IPS DF 6.9 (cell line): Measurements from ENCODE around the gene MAP2.
A peak's percentile ranks its signal among the peaks of the same experiment; 100 is the strongest.

Source experiments
- DNase-seq: peaks from one replicate; pipeline ENCODE4 v3.0.0-alpha.2; 2013; ENCODE audit warnings: low read depth, low spot score
- H3K27ac ChIP-seq: one replicate; pipeline ENCODE4 v1.5.1; 2013; ENCODE audit warnings: low read length, control low read depth
- H3K27me3 ChIP-seq: 2 replicates; pipeline ENCODE4 v1.6.1; 2013; ENCODE audit warnings: mild to moderate bottlenecking, low read length; ENCODE audit not compliant: control insufficient read depth, insufficient read depth
- H3K36me3 ChIP-seq: 2 replicates; pipeline ENCODE4 v1.6.1; 2013; ENCODE audit warnings: low read length; ENCODE audit not compliant: control insufficient read depth, insufficient read depth
- H3K4me1 ChIP-seq: 2 replicates; pipeline ENCODE4 v1.6.1; 2013; ENCODE audit warnings: low read length; ENCODE audit not compliant: control insufficient read depth, insufficient read depth
- H3K4me3 ChIP-seq: 2 replicates; pipeline ENCODE4 v1.5.1; 2013; ENCODE audit warnings: mild to moderate bottlenecking, low read length
- H3K9me3 ChIP-seq: 2 replicates; pipeline ENCODE4 v1.6.1; 2013; ENCODE audit warnings: low read length, inconsistent platforms; ENCODE audit not compliant: control insufficient read depth, insufficient read depth
- WGBS: extraction: QIAGEN DNeasy Blood & Tissue Kit; methylation state at CpG from one replicate; pipeline ENCODE4 v1.1.7; 2013; ENCODE audit warnings: mixed read lengths, missing lambda C conversion rate; ENCODE audit not compliant: insufficient read length, insufficient coverage; 5-methylcytosine and 5-hydroxymethylcytosine counted together

MAP2 gene

DNA sequence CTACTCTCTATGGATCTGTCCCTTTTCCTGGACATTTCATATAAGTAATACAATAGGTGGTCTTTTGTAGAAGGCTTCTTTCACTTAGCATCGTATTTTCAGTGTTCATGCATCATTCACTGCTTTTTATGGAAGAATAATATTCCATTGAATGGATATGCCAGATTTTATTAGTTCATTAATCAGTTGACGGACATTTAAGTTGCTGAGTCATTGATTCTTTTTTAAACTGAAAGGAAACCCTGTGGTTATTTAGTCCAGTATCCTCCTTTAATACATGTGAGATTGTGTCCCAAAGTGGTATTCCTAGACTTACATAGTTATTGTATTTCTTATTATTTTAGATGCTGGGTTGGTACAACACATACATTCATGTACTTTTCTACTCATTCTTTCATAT, 185.7 kb downstream of the MAP2 start:
- H3K27ac ChIP-seq, result no peak overlapping the region
- no peaks in the 10 kb centered on the region for H3K36me3 ChIP-seq
- H3K4me1 ChIP-seq, result no peaks in the 10 kb centered on the region
- H3K4me3 ChIP-seq, result no peak overlapping the region
- DNase-seq, result no peak
- no peaks in the 10 kb centered on the region for H3K9me3 ChIP-seq
- H3K27me3 ChIP-seq, result no peaks in the 10 kb centered on the region
- no CpG with 5 or more reads among the region's 2 CpGs for WGBS

DNA sequence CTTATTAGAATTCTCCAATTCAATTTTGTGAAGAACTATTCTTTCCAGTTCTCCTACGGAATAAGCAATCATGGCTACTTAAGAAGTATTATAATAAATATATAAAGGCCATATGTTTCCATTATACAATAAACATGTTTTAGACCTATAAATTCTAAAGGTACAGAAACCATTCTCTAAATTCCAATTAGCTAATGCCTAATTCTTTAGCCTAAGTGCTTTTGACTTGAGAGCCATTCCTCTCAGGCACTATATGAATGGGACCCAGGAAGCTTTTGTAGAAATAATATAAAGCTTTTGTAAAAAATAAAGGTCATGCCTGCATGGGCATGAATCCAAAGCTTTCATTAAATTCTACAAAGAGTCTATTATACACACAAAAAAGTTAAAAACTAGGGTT, 186.8 kb downstream of the MAP2 start:
- Histone ChIP-seq H3K9me3 (no peaks in the 10 kb centered on the region), H3K27me3 (no peaks in the 10 kb centered on the region), H3K36me3 (no peaks in the 10 kb centered on the region), H3K27ac (no peak overlapping the region), H3K4me3 (no peak overlapping the region), H3K4me1 (no peaks in the 10 kb centered on the region)
- no CpG with 5 or more reads among the region's 1 CpG for WGBS
- DNase-seq, result no peak

DNA sequence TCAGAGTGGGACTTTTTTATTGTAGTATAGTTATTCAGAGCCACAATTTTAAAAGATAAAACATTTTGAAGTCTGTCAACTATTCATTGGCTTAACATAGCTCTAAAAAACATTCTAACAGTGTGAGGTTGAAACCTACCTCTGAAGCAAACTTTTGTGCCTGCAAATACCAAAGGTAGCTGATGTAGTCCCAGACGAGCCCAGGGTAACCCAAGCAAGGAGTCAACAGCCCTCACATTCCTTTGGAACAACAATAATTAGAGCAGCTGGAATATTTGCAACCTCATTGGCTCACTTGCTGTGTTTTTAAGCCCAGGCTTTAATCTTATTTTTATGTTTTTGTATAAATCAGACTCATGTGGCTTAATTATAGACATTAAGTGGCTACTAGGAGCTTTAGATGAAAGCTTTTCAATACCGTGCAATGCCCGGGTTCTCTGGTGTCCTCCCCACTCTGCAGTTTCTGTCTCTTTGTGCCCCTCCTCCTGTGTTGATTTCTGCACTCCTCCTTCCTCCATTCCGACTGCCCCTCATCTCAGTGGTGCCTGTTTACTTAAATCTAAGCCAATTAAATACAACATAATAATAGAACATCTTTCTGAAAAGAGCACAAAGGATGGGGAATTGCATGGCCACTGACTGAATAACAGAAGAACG, 189.9 kb downstream of the MAP2 start:
- Histone ChIP-seq H3K27ac (no peak overlapping the region), H3K27me3 (no peaks in the 10 kb centered on the region), H3K9me3 (no peaks in the 10 kb centered on the region; the same call in 1 of the 2 replicates), H3K36me3 (no peaks in the 10 kb centered on the region), H3K4me3 (no peak overlapping the region), H3K4me1 (0 out of 2 replicates have a peak, but pooled peaks cover 2% of the 10 kb centered on the region)
- no CpG with 5 or more reads among the region's 5 CpGs for WGBS
- no peak for DNase-seq

DNA sequence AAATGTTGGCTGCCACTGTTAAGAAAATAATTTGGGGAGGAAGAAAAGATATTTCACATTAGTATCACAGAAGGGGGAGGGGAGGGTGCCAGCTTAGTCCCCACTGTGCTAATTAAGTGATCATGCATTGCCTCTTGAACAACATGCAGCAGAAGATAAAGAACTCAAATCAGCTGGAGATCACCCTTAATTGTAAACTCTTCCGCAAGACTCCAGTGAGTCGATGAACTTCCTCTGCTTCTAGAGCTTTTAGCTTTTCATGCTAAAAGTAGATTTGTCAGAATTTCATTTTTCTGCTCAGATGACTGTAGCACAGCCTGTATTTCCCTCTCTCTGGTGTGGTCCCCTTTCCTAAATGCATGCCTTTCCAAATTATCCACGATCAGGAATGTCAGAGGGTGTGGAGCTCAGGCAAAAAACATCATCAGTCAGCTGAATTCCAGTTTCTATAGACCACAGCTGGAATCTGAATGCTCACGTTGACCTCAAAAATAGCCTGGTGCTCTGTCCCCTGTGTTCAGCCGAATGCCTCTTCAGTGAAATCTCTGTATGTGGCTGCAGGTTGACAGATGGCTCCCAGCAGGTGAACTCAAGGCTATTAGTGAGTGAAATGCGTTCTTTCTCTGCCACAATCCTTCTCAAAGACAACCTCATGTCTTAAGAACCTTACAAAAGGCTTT, 191.0 kb downstream of the MAP2 start:
- H3K36me3 ChIP-seq, result no peaks in the 10 kb centered on the region
- WGBS, result no CpG with 5 or more reads among the region's 6 CpGs
- no peaks in the 10 kb centered on the region for H3K27me3 ChIP-seq
- H3K4me1 ChIP-seq, result 0 out of 2 replicates have a peak, but pooled peaks cover 2% of the 10 kb centered on the region
- DNase-seq, result peak; percentile 48
- H3K4me3 ChIP-seq, result no peak overlapping the region
- H3K9me3 ChIP-seq, result no peaks in the 10 kb centered on the region; the same call in 1 of the 2 replicates
- H3K27ac ChIP-seq, result no peak overlapping the region

DNA sequence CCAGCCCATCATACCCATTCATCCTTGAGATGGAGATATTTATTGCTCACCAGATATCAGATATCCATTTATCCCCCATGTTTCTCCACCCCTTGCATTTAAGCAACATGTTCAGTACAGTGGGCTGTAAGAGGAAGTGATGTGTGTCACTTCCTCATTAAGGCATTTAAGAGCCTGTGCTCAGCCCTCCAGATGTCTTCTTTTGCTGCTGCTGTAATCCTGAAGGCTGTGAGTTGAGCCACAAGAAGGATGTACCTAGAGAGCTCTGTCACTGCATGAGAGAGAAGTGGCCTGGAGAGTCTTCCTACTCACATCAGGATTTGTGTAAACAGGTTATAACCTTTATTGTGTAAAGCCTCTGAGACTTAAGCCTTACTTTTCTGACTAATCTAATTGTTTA, 195.9 kb downstream of the MAP2 start:
- no peak overlapping the region for H3K27ac ChIP-seq
- no peak overlapping the region for H3K4me3 ChIP-seq
- H3K9me3 ChIP-seq, result no peaks in the 10 kb centered on the region; the same call in 1 of the 2 replicates
- no peaks in the 10 kb centered on the region for H3K27me3 ChIP-seq
- H3K36me3 ChIP-seq, result no peaks in the 10 kb centered on the region
- DNase-seq, result no peak
- H3K4me1 ChIP-seq, result 0 out of 2 replicates have a peak, but pooled peaks cover 2% of the 10 kb centered on the region

DNA sequence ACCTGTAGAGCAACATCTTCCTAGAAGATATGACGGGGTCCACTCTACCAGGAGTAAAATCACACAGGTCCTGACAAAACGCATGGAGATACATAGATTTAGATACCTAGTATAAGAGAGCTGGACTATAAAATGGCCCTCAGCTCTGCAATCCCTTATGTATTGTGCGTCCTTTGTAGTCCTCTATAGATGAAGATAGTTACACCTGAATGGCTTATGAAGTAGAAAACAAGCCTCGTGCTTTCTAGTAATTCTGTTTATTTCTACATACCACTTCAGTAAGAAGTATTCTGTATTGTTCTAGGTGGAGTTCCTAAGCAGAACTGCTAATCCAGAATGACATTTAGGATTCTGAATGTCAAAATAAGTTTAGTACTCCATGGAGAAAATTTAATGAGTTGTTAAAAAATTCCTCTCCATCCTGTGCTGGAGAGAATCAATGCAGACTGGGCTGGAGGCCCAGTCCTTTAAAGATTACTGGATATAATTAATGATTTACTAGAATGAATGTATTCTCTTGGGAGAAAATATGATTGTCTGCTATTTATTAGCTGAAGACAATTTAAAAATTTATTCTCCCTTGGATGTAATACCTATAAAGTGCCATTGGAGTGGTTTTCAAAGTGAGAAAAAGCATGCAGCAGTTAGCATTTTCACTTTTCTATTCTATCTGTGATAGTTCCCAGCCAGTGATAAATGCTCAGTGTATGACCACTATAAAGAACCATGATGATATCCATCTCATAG, 200.5 kb downstream of the MAP2 start:
- no peaks in the 10 kb centered on the region for H3K4me1 ChIP-seq
- H3K27me3 ChIP-seq, result no peaks in the 10 kb centered on the region
- no peaks in the 10 kb centered on the region for H3K36me3 ChIP-seq
- no peak overlapping the region for H3K27ac ChIP-seq
- WGBS, result no CpG with 5 or more reads among the region's 4 CpGs
- DNase-seq, result no peak
- H3K9me3 ChIP-seq, result no peaks in the 10 kb centered on the region
- H3K4me3 ChIP-seq, result no peak overlapping the region

DNA sequence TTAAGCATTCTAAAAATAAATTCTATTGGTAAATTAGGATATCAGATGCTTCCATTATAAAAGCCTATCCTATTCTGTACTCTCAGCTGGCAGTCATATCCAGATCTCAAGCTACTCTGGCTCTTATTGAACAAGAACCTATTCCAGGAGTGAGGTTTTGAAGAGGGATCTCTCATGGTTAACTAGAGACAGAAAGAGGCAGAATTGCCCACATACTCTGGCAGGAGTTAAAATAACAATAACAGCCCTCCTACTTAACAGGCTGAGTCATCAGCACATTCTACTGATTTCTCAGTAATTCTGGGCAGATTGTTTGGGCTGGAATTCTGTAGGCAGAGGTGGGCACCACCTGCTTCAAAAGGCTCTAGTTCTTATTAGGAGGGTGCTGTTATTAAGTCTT, 205.8 kb downstream of the MAP2 start:
- DNase-seq, result no peak
- no peak overlapping the region for H3K27ac ChIP-seq

DNA sequence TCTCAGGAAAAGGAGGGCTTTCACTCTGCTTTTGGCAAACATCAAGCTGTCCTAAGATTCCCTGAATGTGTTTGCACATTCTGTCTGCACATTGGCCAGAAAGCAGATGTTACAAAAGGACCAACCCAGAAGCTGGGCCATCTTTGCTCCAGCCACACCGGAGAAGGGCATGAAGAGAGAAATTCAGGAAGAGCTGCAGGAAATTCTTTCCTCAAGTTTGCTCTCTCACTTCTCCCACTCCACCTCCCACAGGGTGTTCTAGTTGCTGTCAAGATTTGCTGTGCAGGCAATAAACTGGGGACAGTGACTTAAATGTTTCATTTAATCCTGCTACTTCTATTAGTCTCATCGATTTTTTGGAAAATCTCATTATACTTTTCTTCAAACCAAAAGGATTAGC, 210.1 kb downstream of the MAP2 start:
- H3K9me3 ChIP-seq, result no peaks in the 10 kb centered on the region
- no peak overlapping the region for H3K4me3 ChIP-seq
- WGBS, result no CpG with 5 or more reads among the region's 2 CpGs
- no peaks in the 10 kb centered on the region for H3K4me1 ChIP-seq
- H3K36me3 ChIP-seq, result no peaks in the 10 kb centered on the region
- H3K27me3 ChIP-seq, result no peaks in the 10 kb centered on the region
- no peak overlapping the region for H3K27ac ChIP-seq
- DNase-seq, result no peak

More for the DNA sequence above, 205.8 kb downstream of the MAP2 start:
- no peaks in the 10 kb centered on the region for H3K36me3 ChIP-seq
- no peaks in the 10 kb centered on the region for H3K27me3 ChIP-seq
- no peaks in the 10 kb centered on the region for H3K9me3 ChIP-seq
- no peak overlapping the region for H3K4me3 ChIP-seq
- no peaks in the 10 kb centered on the region for H3K4me1 ChIP-seq

DNA sequence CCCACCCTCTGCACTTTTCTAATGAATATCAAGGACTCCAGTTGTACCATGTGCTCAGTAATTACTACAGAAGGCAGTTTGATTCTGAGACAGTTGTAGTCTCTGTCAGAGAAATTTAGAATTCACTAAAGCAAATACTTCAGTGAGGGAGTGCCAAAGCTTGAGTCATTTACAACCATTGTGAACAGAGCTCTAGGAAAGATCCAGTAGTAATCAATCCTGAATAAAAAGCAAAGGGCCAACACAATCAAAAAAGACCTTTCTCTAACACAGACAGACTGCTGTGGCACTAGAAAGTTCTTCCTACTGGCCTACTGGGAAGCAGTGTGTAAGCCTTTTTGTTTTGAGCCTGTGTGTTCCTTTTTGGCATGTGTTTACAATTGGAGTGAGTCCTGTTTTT, 212.2 kb downstream of the MAP2 start:
- H3K4me1 ChIP-seq, result no peaks in the 10 kb centered on the region
- no peak overlapping the region for H3K27ac ChIP-seq
- H3K4me3 ChIP-seq, result no peak overlapping the region
- no peaks in the 10 kb centered on the region for H3K27me3 ChIP-seq
- no peaks in the 10 kb centered on the region for H3K9me3 ChIP-seq
- H3K36me3 ChIP-seq, result no peaks in the 10 kb centered on the region
- no peak for DNase-seq

DNA sequence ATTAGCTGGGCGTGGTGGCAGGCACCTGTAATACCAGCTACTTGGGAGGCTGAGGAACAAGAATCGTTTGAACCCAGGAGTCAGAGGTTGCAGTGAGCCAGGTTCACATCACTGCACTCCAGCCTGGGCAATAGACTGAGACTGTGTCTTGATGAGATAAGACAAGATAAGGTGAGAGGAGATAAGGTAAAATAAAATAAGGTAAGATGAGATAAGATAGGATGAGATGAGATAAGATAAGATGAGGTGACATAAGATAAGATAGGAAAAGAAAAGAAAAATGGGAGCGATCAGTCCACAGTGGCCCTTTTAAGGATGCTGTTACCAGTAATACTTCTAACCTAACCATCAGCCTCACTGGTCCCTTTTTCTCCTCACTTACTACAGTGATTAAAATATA, 213.4 kb downstream of the MAP2 start:
- Histone ChIP-seq H3K9me3 (no peaks in the 10 kb centered on the region), H3K27ac (no peak overlapping the region), H3K36me3 (no peaks in the 10 kb centered on the region), H3K4me3 (no peak overlapping the region), H3K4me1 (no peaks in the 10 kb centered on the region), H3K27me3 (no peaks in the 10 kb centered on the region)
- DNase-seq, result no peak
- WGBS, result no CpG with 5 or more reads among the region's 3 CpGs
